Mononuclear cell (primary cell): Measurements from ENCODE around the gene PROB1. TPM values are rescaled to one million over a fixed set of nuclear protein-coding genes. Genes with fewer than 3 reads are reported as not detected.
"Not testable (repeated sequence)": the region's sequence is repeated elsewhere in the genome, so short reads cannot be mapped to it uniquely, and the experiment has no call there.

Source experiments
- H3K27me3 ChIP-seq: 2 replicates; pipeline ENCODE4 v1.6.0; 2011; ENCODE audit warnings: low read length, control low read depth; ENCODE audit not compliant: insufficient read depth
- H3K4me1 ChIP-seq: 2 replicates; pipeline ENCODE4 v1.5.1; 2011; ENCODE audit warnings: mild to moderate bottlenecking, low read length, control low read depth; ENCODE audit not compliant: insufficient read depth
- H3K4me3 ChIP-seq: 2 replicates; pipeline ENCODE4 v1.5.1; 2011; ENCODE audit warnings: mild to moderate bottlenecking, low read length, moderate library complexity
- H3K9me3 ChIP-seq: 2 replicates; pipeline ENCODE4 v1.5.1; 2011; ENCODE audit warnings: low read depth, mild to moderate bottlenecking, control low read depth, low read length
- total RNA-seq: library from RNA; depleted of rRNA; stranded (reverse); fragments of >200 nt; gene quantifications from one replicate; pipeline ENCODE4 v1.2.3, GENCODE V29; 2012

PROB1 gene
- total RNA-seq, 1 donor, result 0.21 TPM

- H3K4me3 ChIP-seq, result no peak overlapping the region
- H3K27me3 ChIP-seq, result no peaks in the 10 kb centered on the region
- H3K9me3 ChIP-seq, result no peaks in the 10 kb centered on the region
- peaks cover 4% of the 10 kb centered on the region for H3K4me1 ChIP-seq
Measured at GRCh38 chr5:139417214-139417613, 22.3 kb upstream of the PROB1 start.

GRCh38 chr5:139416651-139417050, 21.7 kb upstream of the PROB1 start:
- H3K4me1 ChIP-seq, result peaks cover 4% of the 10 kb centered on the region
- H3K27me3 ChIP-seq, result no peaks in the 10 kb centered on the region
- no peaks in the 10 kb centered on the region for H3K9me3 ChIP-seq
- no peak overlapping the region for H3K4me3 ChIP-seq

DNA sequence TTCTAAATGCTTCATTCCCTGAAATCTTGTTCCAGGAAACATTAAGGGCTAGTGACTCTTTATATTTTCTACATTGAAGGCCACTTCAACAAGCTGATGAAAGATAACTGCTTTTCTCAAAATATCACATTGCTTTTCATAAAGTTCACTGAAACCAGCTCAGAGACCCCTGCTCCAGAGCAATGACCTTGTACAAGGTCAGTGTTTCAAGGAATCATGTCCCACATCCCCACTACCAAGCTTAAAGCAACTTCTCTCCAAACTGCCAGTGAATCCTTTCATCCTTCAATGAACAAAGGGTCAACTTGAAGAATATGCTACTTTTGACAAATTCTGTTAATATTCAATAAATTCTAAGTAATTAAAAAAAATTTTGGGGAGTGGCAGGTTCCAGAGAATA, 21.0 kb upstream of the PROB1 start:
- no peaks in the 10 kb centered on the region for H3K27me3 ChIP-seq
- peaks cover 4% of the 10 kb centered on the region for H3K4me1 ChIP-seq
- H3K9me3 ChIP-seq, result no peaks in the 10 kb centered on the region
- H3K4me3 ChIP-seq, result no peak overlapping the region

- Histone ChIP-seq H3K27me3 (no peaks in the 10 kb centered on the region), H3K4me1 (peaks cover 4% of the 10 kb centered on the region), H3K4me3 (no peak overlapping the region)
Measured at GRCh38 chr5:139415221-139415861, 20.4 kb upstream of the PROB1 start.

GRCh38 chr5:139414581-139415130, 19.8 kb upstream of the PROB1 start:
- Histone ChIP-seq H3K4me1 (peaks cover 4% of the 10 kb centered on the region), H3K4me3 (no peak overlapping the region)

More at GRCh38 chr5:139415221-139415861, 20.4 kb upstream of the PROB1 start:
- H3K9me3 ChIP-seq, result no peaks in the 10 kb centered on the region

DNA sequence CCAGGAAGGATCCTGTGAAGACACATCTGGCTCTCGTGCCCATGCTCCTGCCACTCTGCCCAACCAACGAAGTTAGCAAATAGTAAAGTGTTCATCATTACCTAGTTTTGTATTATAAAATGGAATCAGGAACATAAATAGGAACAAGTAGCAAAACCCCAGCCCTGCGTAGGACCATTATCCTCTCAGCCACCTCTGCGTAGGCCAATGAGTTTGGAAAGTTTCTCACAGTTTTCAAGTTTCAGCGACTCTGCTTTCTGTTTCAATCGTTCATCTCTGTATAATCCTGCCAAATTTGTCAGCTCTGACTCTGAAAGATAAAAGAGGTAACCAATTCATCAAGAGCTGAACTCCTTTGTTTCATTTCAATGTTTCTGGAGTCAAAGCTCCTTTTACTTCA, 19.1 kb upstream of the PROB1 start:
- no peak overlapping the region for H3K4me3 ChIP-seq
- H3K4me1 ChIP-seq, result peaks cover 4% of the 10 kb centered on the region
- no peaks in the 10 kb centered on the region for H3K27me3 ChIP-seq
- H3K9me3 ChIP-seq, result no peaks in the 10 kb centered on the region

More at GRCh38 chr5:139414581-139415130, 19.8 kb upstream of the PROB1 start:
- Histone ChIP-seq H3K27me3 (no peaks in the 10 kb centered on the region), H3K9me3 (no peaks in the 10 kb centered on the region)

- Histone ChIP-seq H3K4me3 (no peak overlapping the region), H3K4me1 (peaks cover 7% of the 10 kb centered on the region), H3K9me3 (no peaks in the 10 kb centered on the region), H3K27me3 (no peaks in the 10 kb centered on the region)
Measured at GRCh38 chr5:139413153-139413552, 18.2 kb upstream of the PROB1 start.

DNA sequence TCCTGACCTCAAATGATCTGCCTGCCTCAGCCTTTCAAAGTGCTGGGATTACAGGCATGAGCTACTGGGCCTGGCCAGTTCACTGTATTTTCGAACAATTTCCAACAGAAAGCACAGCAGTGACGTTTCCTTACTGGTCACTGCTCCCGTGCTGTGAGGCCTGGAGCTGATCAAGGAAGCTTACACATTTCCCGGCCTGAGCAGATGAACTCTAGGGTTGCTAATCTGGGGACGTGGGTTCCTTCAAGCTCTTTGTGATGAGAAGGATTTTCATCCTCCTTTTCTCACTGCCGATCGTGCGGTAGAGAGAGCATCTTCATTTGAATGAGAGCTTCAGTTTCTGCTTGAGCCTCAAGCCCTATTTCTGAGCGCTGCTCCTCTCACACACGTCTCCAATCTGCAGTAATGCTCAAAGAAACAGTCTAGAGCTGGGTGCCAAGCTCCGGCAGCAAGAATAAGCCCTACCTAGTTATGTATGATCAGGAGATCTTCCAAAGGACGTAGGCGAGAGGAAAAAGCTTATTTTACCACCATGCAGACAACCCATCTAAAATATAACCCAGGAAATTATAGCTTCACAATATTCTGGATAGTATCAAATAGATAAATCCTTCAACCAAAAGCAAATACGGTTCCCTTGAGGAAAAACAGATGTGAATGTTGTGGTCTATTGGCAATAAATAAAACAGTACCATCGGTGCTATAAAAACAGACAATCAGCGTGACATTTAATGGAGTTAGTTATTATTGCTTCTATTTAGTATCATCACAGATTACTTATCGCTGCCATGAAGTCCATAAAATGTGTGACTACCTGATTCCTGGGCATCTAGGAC, 16.3 kb upstream of the PROB1 start:
- Histone ChIP-seq H3K9me3 (no peaks in the 10 kb centered on the region), H3K4me1 (peaks cover 19% of the 10 kb centered on the region), H3K4me3 (no peak overlapping the region), H3K27me3 (no peaks in the 10 kb centered on the region)

- Histone ChIP-seq H3K4me3 (no peak overlapping the region), H3K27me3 (no peaks in the 10 kb centered on the region), H3K4me1 (peaks cover 17% of the 10 kb centered on the region), H3K9me3 (no peaks in the 10 kb centered on the region)
Measured at GRCh38 chr5:139410121-139410992, 15.5 kb upstream of the PROB1 start.

- not testable (repeated sequence) for H3K4me3 ChIP-seq, H3K9me3 ChIP-seq, H3K27me3 ChIP-seq
- peaks cover 21% of the 10 kb centered on the region for H3K4me1 ChIP-seq
Measured at GRCh38 chr5:139409116-139409515, 14.2 kb upstream of the PROB1 start.

GRCh38 chr5:139408191-139408590, 13.3 kb upstream of the PROB1 start:
- Histone ChIP-seq H3K27me3 (no peaks in the 10 kb centered on the region), H3K4me1 (peaks cover 27% of the 10 kb centered on the region), H3K4me3 (no peak overlapping the region), H3K9me3 (no peaks in the 10 kb centered on the region)

GRCh38 chr5:139407517-139407916, 12.6 kb upstream of the PROB1 start:
- Histone ChIP-seq H3K4me3 (no peak overlapping the region), H3K9me3 (no peaks in the 10 kb centered on the region), H3K27me3 (no peaks in the 10 kb centered on the region), H3K4me1 (peaks cover 32% of the 10 kb centered on the region)

DNA sequence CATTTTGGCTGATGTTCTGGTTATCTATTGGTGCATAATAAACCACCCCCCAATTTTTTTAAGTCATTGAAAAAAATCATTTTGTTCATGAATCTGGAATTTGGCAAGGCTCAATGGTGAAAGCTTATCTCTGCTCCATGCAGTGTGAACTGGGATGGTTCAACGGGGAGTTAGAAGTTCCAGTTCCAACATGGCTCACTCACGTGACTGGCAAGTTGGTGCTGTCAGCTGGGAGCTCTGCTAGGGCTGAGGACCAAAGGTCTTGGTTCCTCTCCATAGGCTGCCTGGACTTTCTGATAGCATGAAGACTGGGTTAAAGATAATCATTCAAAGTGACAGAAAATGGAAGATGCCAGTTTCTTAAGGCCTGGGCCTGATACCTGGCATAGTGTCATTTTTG, 12.1 kb upstream of the PROB1 start:
- H3K4me1 ChIP-seq, result peaks cover 32% of the 10 kb centered on the region
- H3K4me3 ChIP-seq, result no peak overlapping the region
- H3K27me3 ChIP-seq, result no peaks in the 10 kb centered on the region
- H3K9me3 ChIP-seq, result no peaks in the 10 kb centered on the region

GRCh38 chr5:139404484-139404840, 9.6 kb upstream of the PROB1 start:
- Histone ChIP-seq H3K4me1 (peaks cover 32% of the 10 kb centered on the region), H3K9me3 (no peaks in the 10 kb centered on the region), H3K27me3 (no peaks in the 10 kb centered on the region), H3K4me3 (peak overlapping the region; percentile 60)
